Measurements from ENCODE around the gene HTRA3. TPM values are rescaled to one million over a fixed set of nuclear protein-coding genes. Genes with fewer than 3 reads are reported as not detected.

HTRA3 gene
- total RNA-seq, 1 experiment from 2014 or later = not detected

GRCh38 chr4:8355864-8356565 lies 86.5 kb downstream of the HTRA3 start:
- no peak for DNase-seq (ENCODE audit: low spot score)

Other genes with a start within 250 kb of the HTRA3 start
- 0.13 TPM in 1 of 2 replicates, not detected in the other for gene ABLIM2, start 110.9 kb upstream of the HTRA3 start, total RNA-seq (2014; rRNA removed; shearing (Covaris generic))
- 22.6 and 32.0 TPM in 2 replicates for gene SH3TC1, start 70.5 kb upstream of the HTRA3 start, total RNA-seq (2014; rRNA removed; shearing (Covaris generic))
- 7.5 and 9.7 TPM in 2 replicates for gene ACOX3, start 171.0 kb downstream of the HTRA3 start, total RNA-seq (2014; rRNA removed; shearing (Covaris generic))
- 26.8 and 34.0 TPM in 2 replicates for gene TRMT44, start 171.0 kb downstream of the HTRA3 start, total RNA-seq (2014; rRNA removed; shearing (Covaris generic))